IMR-90 (cell line): ENCODE data around the gene CACNA2D4. TPM values are rescaled to one million over a fixed set of nuclear protein-coding genes. Genes with fewer than 3 reads are reported as not detected.

ENCODE experiments used
- ATAC-seq: fragments of 200-7000 bp; cut with Tn5 transposase; 2 replicates; pipeline ENCODE4 v1.9.1; 2020; ENCODE audit warnings: low read depth, mild to moderate bottlenecking, moderate library complexity
- BruUV-seq: library from RNA; stranded (reverse); fragments of 400-500 nt; replicated peaks from 2 replicates; lab custom pipeline; 2021; lab: Mats Ljungman, UMichigan
- CTCF ChIA-PET: fragments of 300-600 bp; formaldehyde crosslinking; extraction: SDS; loops from one replicate; lab custom pipeline; 2021; ENCODE audit warnings: antibody characterized with exemption; lab: Yijun Ruan, JAX
- POLR2A ChIA-PET: fragments of 300-600 bp; sonication (Branson Sonifier 250); formaldehyde crosslinking; loops from one replicate; lab custom pipeline; 2022; ENCODE audit warnings: antibody characterized with exemption; ENCODE audit not compliant: unreplicated experiment; lab: Charles Lee
- DNase-seq: peaks from one replicate; pipeline ENCODE4 v3.0.0; 2013
- H2AFZ ChIP-seq: replicated peaks from 2 replicates; pipeline ENCODE3; 2013; ENCODE audit warnings: low read length, mild to moderate bottlenecking; ENCODE audit not compliant: poor library complexity
- H2AK5ac ChIP-seq: 2 replicates; pipeline ENCODE4 v1.6.1; 2013; ENCODE audit warnings: low read depth, low read length, inconsistent platforms
- H2AK9ac ChIP-seq: replicated peaks from 2 replicates; pipeline ENCODE3; 2013; ENCODE audit warnings: mild to moderate bottlenecking, low read depth, low read length, moderate library complexity; ENCODE audit not compliant: poor library complexity
- H2BK120ac ChIP-seq: 2 replicates; pipeline ENCODE4 v1.6.1; 2013; ENCODE audit warnings: low read depth, low read length, inconsistent platforms
- H2BK15ac ChIP-seq: 3 replicates; pipeline ENCODE4 v1.6.1; 2013; ENCODE audit warnings: low read depth, low read length, inconsistent platforms
- H2BK20ac ChIP-seq: 2 replicates; pipeline ENCODE4 v1.6.1; 2013; ENCODE audit warnings: low read depth, mild to moderate bottlenecking, inconsistent platforms, low read length, moderate library complexity
- H2BK5ac ChIP-seq: 2 replicates; pipeline ENCODE4 v1.6.1; 2013; ENCODE audit warnings: mild to moderate bottlenecking, low read depth, low read length, inconsistent platforms; ENCODE audit not compliant: poor library complexity, severe bottlenecking
- H3K14ac ChIP-seq: replicated peaks from 2 replicates; pipeline ENCODE4 v1.6.1; 2013; ENCODE audit warnings: low read depth, low read length, inconsistent platforms
- H3K18ac ChIP-seq: 2 replicates; pipeline ENCODE4 v1.6.1; 2013; ENCODE audit warnings: low read depth, low read length, control low read depth
- H3K23ac ChIP-seq: 2 replicates; pipeline ENCODE4 v1.6.1; 2013; ENCODE audit warnings: low read depth, low read length, inconsistent platforms
- H3K27ac ChIP-seq: 2 replicates; pipeline ENCODE4 v1.5.1; 2013; ENCODE audit warnings: mild to moderate bottlenecking, control low read depth, low read length; ENCODE audit not compliant: insufficient read depth
- H3K27me3 ChIP-seq: 2 replicates; pipeline ENCODE4 v1.6.1; 2013; ENCODE audit warnings: low read length; ENCODE audit not compliant: control insufficient read depth, insufficient read depth
- H3K36me3 ChIP-seq: 2 replicates; pipeline ENCODE4 v1.6.1; 2013; ENCODE audit warnings: low read length, mixed read lengths; ENCODE audit not compliant: control insufficient read depth, insufficient read depth
- H3K4ac ChIP-seq: 2 replicates; pipeline ENCODE4 v1.6.1; 2013; ENCODE audit warnings: low read depth, low read length, inconsistent platforms
- H3K4me1 ChIP-seq: 2 replicates; pipeline ENCODE4 v1.6.1; 2013; ENCODE audit warnings: low read length, mixed read lengths; ENCODE audit not compliant: control insufficient read depth, insufficient read depth
- H3K4me2 ChIP-seq: 2 replicates; pipeline ENCODE4 v1.6.1; 2013; ENCODE audit warnings: low read depth, mild to moderate bottlenecking, control low read depth, low read length, moderate library complexity
- H3K4me3 ChIP-seq: 2 replicates; pipeline ENCODE4 v1.5.1; 2013; ENCODE audit warnings: low read depth, mild to moderate bottlenecking, control low read depth, low read length, moderate library complexity; ENCODE audit not compliant: insufficient read depth
- H3K56ac ChIP-seq: 2 replicates; pipeline ENCODE4 v1.6.1; 2013; ENCODE audit warnings: low read length, inconsistent platforms; ENCODE audit not compliant: insufficient read depth; ENCODE audit errors: extremely low read depth
- H3K79me1 ChIP-seq, 2 experiments: 2 replicates each; pipeline ENCODE4 v1.6.1; 2013; ENCODE audit warnings: low read length in 2 of 2, inconsistent platforms in 1 of 2, low read depth in 1 of 2
- H3K9ac ChIP-seq: 2 replicates; pipeline ENCODE4 v1.6.1; 2013; ENCODE audit warnings: low read depth, low read length, control low read depth
- H3K9me1 ChIP-seq: 2 replicates; pipeline ENCODE4 v1.6.1; 2013; ENCODE audit warnings: low read length, inconsistent platforms; ENCODE audit not compliant: insufficient read depth
- H3K9me3 ChIP-seq: 2 replicates; pipeline ENCODE4 v1.6.1; 2013; ENCODE audit warnings: low read length; ENCODE audit not compliant: control insufficient read depth, insufficient read depth
- H4K20me1 ChIP-seq: 2 replicates; pipeline ENCODE4 v1.6.1; 2013; ENCODE audit warnings: low read length, inconsistent platforms; ENCODE audit not compliant: insufficient read depth
- H4K5ac ChIP-seq: 2 replicates; pipeline ENCODE4 v1.6.1; 2013; ENCODE audit warnings: mild to moderate bottlenecking, low read depth, low read length, control low read depth
- H4K8ac ChIP-seq, 2 experiments: 2 replicates each; pipeline ENCODE4 v1.6.1; 2013; ENCODE audit warnings: low read depth in 2 of 2, low read length in 2 of 2, control low read depth in 1 of 2, inconsistent platforms in 1 of 2
- H4K91ac ChIP-seq: 2 replicates; pipeline ENCODE4 v1.6.1; 2013; ENCODE audit warnings: low read depth, low read length, inconsistent platforms; ENCODE audit not compliant: insufficient read depth
- BHLHE40 ChIP-seq: fragments of 150-350 bp; IDR thresholded peaks from 2 replicates; pipeline ENCODE4 v1.6.1; 2016; ENCODE audit warnings: mild to moderate bottlenecking, low read depth, low read length
- CEBPB ChIP-seq: IDR thresholded peaks from 2 replicates; pipeline ENCODE4 v1.6.1; 2012; ENCODE audit warnings: low read depth, low read length, improper control_type of control experiment
- CHD1 ChIP-seq: IDR thresholded peaks from 2 replicates; pipeline ENCODE4 v1.6.1; 2012; ENCODE audit warnings: low read depth, low read length, improper control_type of control experiment
- ELK1 ChIP-seq: fragments of 150-350 bp; IDR thresholded peaks from 2 replicates; pipeline ENCODE4 v1.6.1; 2016; ENCODE audit warnings: low read depth, mild to moderate bottlenecking, low read length, moderate library complexity, borderline replicate concordance
- FOS ChIP-seq: fragments of 150-350 bp; IDR thresholded peaks from 2 replicates; pipeline ENCODE4 v1.6.1; 2016; ENCODE audit warnings: low read depth, low read length
- MAFK ChIP-seq: IDR thresholded peaks from 2 replicates; pipeline ENCODE4 v1.6.1; 2012; ENCODE audit warnings: low read depth, low read length, improper control_type of control experiment
- MAZ ChIP-seq: IDR thresholded peaks from 2 replicates; pipeline ENCODE4 v1.6.1; 2012; ENCODE audit warnings: low read depth, mild to moderate bottlenecking, low read length, improper control_type of control experiment, moderate library complexity, borderline replicate concordance
- MXI1 ChIP-seq: IDR thresholded peaks from 2 replicates; pipeline ENCODE4 v1.6.1; 2012; ENCODE audit warnings: low read depth, mild to moderate bottlenecking, low read length, moderate library complexity, borderline replicate concordance
- NFE2L2 ChIP-seq: fragments of 150-350 bp; IDR thresholded peaks from 2 replicates; pipeline ENCODE4 v1.6.1; 2016; ENCODE audit warnings: low read depth, mild to moderate bottlenecking, low read length
- POLR2A ChIP-seq: IDR thresholded peaks from 2 replicates; pipeline ENCODE4 v1.6.1; 2012; ENCODE audit warnings: mild to moderate bottlenecking, low read depth, low read length
- RAD21 ChIP-seq: IDR thresholded peaks from 2 replicates; pipeline ENCODE4 v1.6.1; 2012; ENCODE audit warnings: low read length, improper control_type of control experiment
- RCOR1 ChIP-seq: IDR thresholded peaks from 2 replicates; pipeline ENCODE4 v1.6.1; 2012; ENCODE audit warnings: mild to moderate bottlenecking, low read length, improper control_type of control experiment; ENCODE audit not compliant: insufficient replicate concordance
- RFX5 ChIP-seq: IDR thresholded peaks from 2 replicates; pipeline ENCODE4 v1.8.0; 2012; ENCODE audit warnings: low read depth, mild to moderate bottlenecking, low read length, moderate library complexity
- SMC3 ChIP-seq: fragments of 150-350 bp; IDR thresholded peaks from 2 replicates; pipeline ENCODE4 v1.6.1; 2016; ENCODE audit warnings: low read depth, mild to moderate bottlenecking, antibody characterized with exemption, low read length, moderate library complexity
- USF2 ChIP-seq: fragments of 150-350 bp; IDR thresholded peaks from 2 replicates; pipeline ENCODE4 v1.6.1; 2017; ENCODE audit warnings: mild to moderate bottlenecking, antibody characterized with exemption, low read length, low read depth
- WGBS, 2 experiments: methylation state at CpG; one replicate each; pipeline versions ENCODE4 v1.1.5 to v1.1.7; 2013; ENCODE audit warnings: missing lambda C conversion rate in 2 of 2; ENCODE audit not compliant: insufficient read length in 1 of 2; ENCODE audit errors: extremely low coverage in 2 of 2; 5-methylcytosine and 5-hydroxymethylcytosine counted together
- dilution Hi-C: fragments of 300-500 bp; cut with HindIII; formaldehyde crosslinking; loops from one replicate; pipeline ENCODE4 v1.14.3; 2018; ENCODE audit warnings: low sequenced_read_pairs; ENCODE audit not compliant: unreplicated experiment
- in situ Hi-C: fragments of 300-500 bp; cut with MboI; formaldehyde crosslinking; loops from 3 replicates; pipeline ENCODE4 v1.14.3; 2019; ENCODE audit warnings: low sequenced_read_pairs, inconsistent platforms, mixed read lengths
- intact Hi-C: fragments of 100-400 bp; cut with micrococcal nuclease; formaldehyde crosslinking; loops from 2 replicates; pipeline ENCODE4 v1.10.0; 2022
- polyA plus RNA-seq, 3 experiments: library from polyadenylated mRNA; depleted of rRNA; stranded (reverse); fragments of >200 nt; gene quantifications; 2 replicates each; pipeline ENCODE4 v1.2.3, GENCODE V29; 2012; ENCODE audit warnings: low replicate concordance in 1 of 3
- total RNA-seq: library from RNA; depleted of rRNA; stranded (reverse); fragments of >200 nt; gene quantifications from 2 replicates; pipeline ENCODE4 v1.2.3, GENCODE V29; 2012
- TF ChIP-seq, protein P1 (sequence below): conservative IDR thresholded peaks from 2 replicates; pipeline ENCODE4 v1.5.1; 2012; ENCODE audit warnings: mild to moderate bottlenecking, low read depth, low read length, improper control_type of control experiment

CACNA2D4 gene
- total and polyA plus RNA-seq, 2 of the 4 experiments (the other 2 are of a cell fraction), result 0.18 to 0.22 TPM

DNA sequence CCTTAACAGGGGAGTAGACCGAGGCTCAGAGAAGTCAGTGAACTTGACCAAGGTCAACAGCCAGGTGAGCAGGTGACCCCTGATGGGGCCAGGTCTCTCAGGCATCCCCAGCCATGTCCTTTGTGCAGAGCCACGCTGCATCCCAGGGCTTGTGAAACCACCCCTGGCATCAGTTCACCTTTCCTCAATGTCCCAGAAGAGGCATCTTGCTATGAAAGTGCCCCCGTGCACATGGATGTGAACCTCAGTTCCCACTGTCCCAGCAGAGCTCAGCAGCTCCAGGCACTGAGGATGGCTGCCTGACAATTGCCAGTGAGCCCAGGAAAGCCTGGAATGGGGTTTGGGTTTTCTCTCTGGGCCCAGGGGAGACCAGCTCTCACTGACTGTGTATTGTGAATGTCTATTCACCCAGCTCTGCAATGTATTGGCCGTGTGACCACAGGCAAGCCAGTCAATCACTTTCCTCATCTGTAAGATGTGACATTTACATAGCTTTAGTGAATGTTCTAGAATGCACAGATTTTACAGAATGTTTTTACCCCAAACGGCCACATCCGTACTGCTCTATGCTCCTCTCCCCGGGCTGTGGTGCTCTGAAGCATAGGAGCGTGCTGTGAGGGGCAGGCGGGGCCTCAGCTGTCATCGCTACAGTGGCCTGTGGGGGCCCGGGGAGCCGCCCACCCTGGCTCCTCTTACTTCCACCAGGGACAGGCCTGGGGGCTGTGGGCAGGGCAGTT is 4.9 kb downstream of the CACNA2D4 start:
- no peak overlapping the region for H2BK20ac ChIP-seq
- H3K9me1 ChIP-seq, result no peaks in the 10 kb centered on the region
- H3K36me3 ChIP-seq, result no peaks in the 10 kb centered on the region
- intact Hi-C loops (no loop called here), dilution Hi-C loops (no loop called here), in situ Hi-C loops (no loop called here)
- no peak overlapping the region for H4K5ac ChIP-seq
- no peak for DNase-seq
- no peak overlapping the region for H2BK120ac ChIP-seq
- H2BK15ac ChIP-seq, result no peak overlapping the region
- H3K56ac ChIP-seq, result no peak overlapping the region
- no peak overlapping the region for H4K8ac ChIP-seq
- H2AK9ac ChIP-seq, result no peak overlapping the region
- no peak overlapping the region for H2BK5ac ChIP-seq
- ATAC-seq, result no peak
- no peak overlapping the region for H3K18ac ChIP-seq
- TF ChIP-seq MAFK (no peak), MAZ (no peak), FOS (no peak), NFE2L2 (no peak), CEBPB (no peak), CHD1 (no peak), RAD21 (no peak), USF2 (no peak), ELK1 (no peak), RCOR1 (no peak), BHLHE40 (no peak), RFX5 (no peak), SMC3 (no peak), POLR2A (no peak), MXI1 (no peak)
- TF ChIP-seq, protein P1, sequence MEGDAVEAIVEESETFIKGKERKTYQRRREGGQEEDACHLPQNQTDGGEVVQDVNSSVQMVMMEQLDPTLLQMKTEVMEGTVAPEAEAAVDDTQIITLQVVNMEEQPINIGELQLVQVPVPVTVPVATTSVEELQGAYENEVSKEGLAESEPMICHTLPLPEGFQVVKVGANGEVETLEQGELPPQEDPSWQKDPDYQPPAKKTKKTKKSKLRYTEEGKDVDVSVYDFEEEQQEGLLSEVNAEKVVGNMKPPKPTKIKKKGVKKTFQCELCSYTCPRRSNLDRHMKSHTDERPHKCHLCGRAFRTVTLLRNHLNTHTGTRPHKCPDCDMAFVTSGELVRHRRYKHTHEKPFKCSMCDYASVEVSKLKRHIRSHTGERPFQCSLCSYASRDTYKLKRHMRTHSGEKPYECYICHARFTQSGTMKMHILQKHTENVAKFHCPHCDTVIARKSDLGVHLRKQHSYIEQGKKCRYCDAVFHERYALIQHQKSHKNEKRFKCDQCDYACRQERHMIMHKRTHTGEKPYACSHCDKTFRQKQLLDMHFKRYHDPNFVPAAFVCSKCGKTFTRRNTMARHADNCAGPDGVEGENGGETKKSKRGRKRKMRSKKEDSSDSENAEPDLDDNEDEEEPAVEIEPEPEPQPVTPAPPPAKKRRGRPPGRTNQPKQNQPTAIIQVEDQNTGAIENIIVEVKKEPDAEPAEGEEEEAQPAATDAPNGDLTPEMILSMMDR, result no peak
- 80% methylated on average over 1 of the region's 12 CpGs; no CpG with 5 or more reads in 1 of the 2 experiments for WGBS, 2 experiments
- H3K79me1 ChIP-seq, result no peaks in the 10 kb centered on the region
- no peak overlapping the region for H3K27ac ChIP-seq
- H3K4me2 ChIP-seq, result no peak overlapping the region
- ChIA-PET POLR2A (no interaction called here), CTCF (no interaction called here)
- H3K23ac ChIP-seq, result no peak overlapping the region
- no peak overlapping the region for H3K4ac ChIP-seq
- no TSS peak for BruUV-seq
- no peaks in the 10 kb centered on the region for H4K20me1 ChIP-seq
- H3K9me3 ChIP-seq, result peaks cover 3% of the 10 kb centered on the region; the same call in 1 of the 2 replicates
- peaks cover 58% of the 10 kb centered on the region for H3K27me3 ChIP-seq
- H3K4me1 ChIP-seq, result no peaks in the 10 kb centered on the region
- no peak overlapping the region for H3K4me3 ChIP-seq
- no peak overlapping the region for H2AK5ac ChIP-seq
- H3K14ac ChIP-seq, result no peak overlapping the region
- no peak overlapping the region for H4K91ac ChIP-seq
- no peak overlapping the region for H2AFZ ChIP-seq
- no peak overlapping the region for H3K9ac ChIP-seq
